H1 (cell line): ENCODE results near the gene C4B. TPM values are rescaled to one million over a fixed set of nuclear protein-coding genes. Genes with fewer than 3 reads are reported as not detected.
A peak's percentile ranks its signal among the peaks of the same experiment; 100 is the strongest.

Experiments used
- CTCF ChIA-PET: fragments of 300-600 bp; sonication (Branson Sonifier 250); formaldehyde crosslinking; loops from one replicate; lab custom pipeline; 2021; ENCODE audit not compliant: partially characterized antibody; lab: Charles Lee
- POLR2A ChIA-PET: fragments of 300-600 bp; sonication (Branson Sonifier 250); formaldehyde crosslinking; loops from one replicate; lab custom pipeline; 2021; ENCODE audit warnings: inconsistent platforms; ENCODE audit not compliant: partially characterized antibody; lab: Charles Lee
- DNase-seq, 2 experiments: peaks; one replicate each; pipeline versions ENCODE4 v3.0.0 to v3.0.0-alpha.2; 2010 to 2022; ENCODE audit warnings: low spot score in 2 of 2, low read depth in 1 of 2, mixed read lengths in 1 of 2
- FAIRE-seq: peaks from 2 replicates; lab custom pipeline; 2011; peaks lifted over from hg19 to GRCh38; lab: Jason Lieb, UNC
- H2AFZ ChIP-seq: 2 replicates; pipeline ENCODE4 v1.8.1; 2012; ENCODE audit warnings: low read length, inconsistent platforms
- H2AK5ac ChIP-seq: 2 replicates; pipeline ENCODE4 v1.6.1; 2013; ENCODE audit warnings: low read depth, low read length
- H2BK120ac ChIP-seq: replicated peaks from 2 replicates; pipeline ENCODE3; 2013; ENCODE audit warnings: low read depth, low read length, inconsistent platforms
- H2BK12ac ChIP-seq: 2 replicates; pipeline ENCODE4 v1.6.1; 2013; ENCODE audit warnings: low read depth, low read length
- H2BK15ac ChIP-seq: 2 replicates; pipeline ENCODE4 v1.6.1; 2013; ENCODE audit warnings: low read length
- H2BK20ac ChIP-seq: 2 replicates; pipeline ENCODE4 v1.6.1; 2013; ENCODE audit warnings: low read length
- H2BK5ac ChIP-seq: 2 replicates; pipeline ENCODE4 v1.6.1; 2013; ENCODE audit warnings: low read depth, low read length
- H3K14ac ChIP-seq: 2 replicates; pipeline ENCODE4 v1.6.1; 2013; ENCODE audit warnings: inconsistent platforms; ENCODE audit not compliant: insufficient read length
- H3K18ac ChIP-seq: 2 replicates; pipeline ENCODE4 v1.6.1; 2013; ENCODE audit warnings: low read length; ENCODE audit errors: extremely low read depth
- H3K23ac ChIP-seq: 2 replicates; pipeline ENCODE4 v1.6.1; 2013; ENCODE audit warnings: inconsistent platforms; ENCODE audit not compliant: insufficient read length
- H3K23me2 ChIP-seq: 2 replicates; pipeline ENCODE4 v1.6.1; 2013; ENCODE audit warnings: low read depth, low read length
- H3K27ac ChIP-seq: 2 replicates; pipeline ENCODE4 v1.6.1; 2011; ENCODE audit warnings: low read depth, low read length, inconsistent platforms
- H3K27me3 ChIP-seq, 4 experiments: replicated peaks in 1 of 4; 1 replicate in 1 of 4; 2 replicates in 3 of 4; pipeline versions ENCODE4 v1.6.1 to v1.8.1; 2011 to 2013; ENCODE audit warnings: low read length in 3 of 4, mild to moderate bottlenecking in 3 of 4, inconsistent platforms in 2 of 4, mixed read lengths in 2 of 4, moderate library complexity in 1 of 4; ENCODE audit not compliant: control insufficient read depth in 3 of 4, insufficient read depth in 3 of 4; ENCODE audit errors: extremely low read depth in 1 of 4
- H3K36me3 ChIP-seq, 4 experiments: 2 replicates each; pipeline versions ENCODE4 v1.6.1 to v1.8.1; 2011 to 2013; ENCODE audit warnings: mild to moderate bottlenecking in 4 of 4, low read length in 3 of 4, moderate library complexity in 2 of 4, control low read depth in 1 of 4, inconsistent platforms in 1 of 4; ENCODE audit not compliant: insufficient read depth in 4 of 4, control insufficient read depth in 2 of 4
- H3K4ac ChIP-seq: replicated peaks from 2 replicates; pipeline ENCODE3; 2013; ENCODE audit warnings: low read length, low read depth, mixed read lengths, inconsistent platforms; ENCODE audit not compliant: insufficient read length
- H3K4me1 ChIP-seq, 4 experiments: replicated peaks in 1 of 4; 1 replicate in 1 of 4; 2 replicates in 3 of 4; pipeline versions ENCODE4 v1.6.1 to v1.8.1; 2011 to 2013; ENCODE audit warnings: low read length in 3 of 4, inconsistent platforms in 2 of 4, mixed read lengths in 1 of 4; ENCODE audit not compliant: insufficient read depth in 4 of 4, control insufficient read depth in 3 of 4
- H3K4me2 ChIP-seq, 2 experiments: 2 replicates each; pipeline versions ENCODE4 v1.6.1 to v1.8.1; 2011 to 2013; ENCODE audit warnings: low read depth in 2 of 2, low read length in 2 of 2, control low read depth in 1 of 2, inconsistent platforms in 1 of 2, mild to moderate bottlenecking in 1 of 2; ENCODE audit not compliant: insufficient read depth in 1 of 2
- H3K4me3 ChIP-seq, 4 experiments: fragments of 200-600, 300-600 bp in 1 of 4; sonication (generic), shearing (Covaris generic), sonication (Bioruptor Twin) in 1 of 4; 2 replicates each; pipeline versions ENCODE4 v1.5.1 to v1.8.1; 2011 to 2016; ENCODE audit warnings: low read length in 4 of 4, low read depth in 3 of 4, control low read depth in 2 of 4, inconsistent platforms in 2 of 4, mild to moderate bottlenecking in 2 of 4, mixed read lengths in 1 of 4, moderate library complexity in 1 of 4; ENCODE audit not compliant: insufficient read depth in 2 of 4; ENCODE audit errors: extremely low read depth in 1 of 4
- H3K56ac ChIP-seq: replicated peaks from 2 replicates; pipeline ENCODE3; 2013; ENCODE audit warnings: low read depth, mild to moderate bottlenecking, mixed read lengths, low read length, inconsistent platforms; ENCODE audit not compliant: insufficient read length
- H3K79me1 ChIP-seq: 2 replicates; pipeline ENCODE4 v1.6.1; 2013; ENCODE audit warnings: low read depth, low read length, control low read depth
- H3K79me2 ChIP-seq, 2 experiments: 2 replicates each; pipeline versions ENCODE4 v1.6.1 to v1.8.1; 2012 to 2013; ENCODE audit warnings: low read length in 2 of 2, mild to moderate bottlenecking in 2 of 2, inconsistent platforms in 1 of 2; ENCODE audit not compliant: insufficient read depth in 2 of 2, control insufficient read depth in 1 of 2
- H3K9ac ChIP-seq, 4 experiments: replicated peaks in 1 of 4; 1 replicate in 1 of 4; 2 replicates in 3 of 4; pipeline versions ENCODE4 v1.6.1 to v1.8.1; 2011 to 2013; ENCODE audit warnings: low read depth in 3 of 4, low read length in 3 of 4, control low read depth in 2 of 4, mild to moderate bottlenecking in 2 of 4, moderate library complexity in 2 of 4, inconsistent platforms in 1 of 4; ENCODE audit errors: extremely low read depth in 1 of 4
- H3K9me3 ChIP-seq, 2 experiments: 2 replicates each; pipeline versions ENCODE4 v1.6.1 to v1.8.1; 2012 to 2013; ENCODE audit warnings: mild to moderate bottlenecking in 2 of 2, moderate library complexity in 2 of 2, control low read depth in 1 of 2, inconsistent platforms in 1 of 2, low read depth in 1 of 2, low read length in 1 of 2, mixed read lengths in 1 of 2; ENCODE audit not compliant: insufficient read depth in 2 of 2
- H4K20me1 ChIP-seq, 2 experiments: replicated peaks in 1 of 2; 2 replicates each; pipeline versions ENCODE3 to v1.8.1; 2011 to 2013; ENCODE audit warnings: inconsistent platforms in 2 of 2, low read length in 2 of 2, mild to moderate bottlenecking in 1 of 2; ENCODE audit not compliant: insufficient read depth in 2 of 2, control insufficient read depth in 1 of 2
- H4K5ac ChIP-seq: 2 replicates; pipeline ENCODE4 v1.6.1; 2013; ENCODE audit warnings: low read length, low read depth, mixed read lengths, inconsistent platforms; ENCODE audit not compliant: insufficient read length
- H4K8ac ChIP-seq: 2 replicates; pipeline ENCODE4 v1.8.0; 2013; ENCODE audit warnings: mild to moderate bottlenecking, moderate library complexity, low read length, inconsistent platforms; ENCODE audit not compliant: insufficient read depth; ENCODE audit errors: extremely low read depth
- H4K91ac ChIP-seq: replicated peaks from 2 replicates; pipeline ENCODE3; 2013; ENCODE audit warnings: low read length, mixed read lengths, inconsistent platforms; ENCODE audit not compliant: insufficient read length
- CTBP2 ChIP-seq: IDR thresholded peaks from 2 replicates; pipeline ENCODE4 v1.7.0; 2011; ENCODE audit warnings: borderline replicate concordance, mild to moderate bottlenecking, moderate library complexity, mixed read lengths, low read length; ENCODE audit not compliant: insufficient read depth, insufficient read length
- WGBS, 2 experiments: shearing (Covaris generic) in 1 of 2; methylation state at CpG; one replicate each; pipeline versions ENCODE4 v1.1.6 to v1.1.7; 2013 to 2015; ENCODE audit warnings: low lambda C conversion rate in 2 of 2, mixed read lengths in 2 of 2, inconsistent platforms in 1 of 2, low coverage in 1 of 2, missing lambda C conversion rate in 1 of 2; ENCODE audit not compliant: insufficient replicate concordance in 2 of 2, insufficient coverage in 1 of 2, insufficient read length in 1 of 2; ENCODE audit errors: extremely low coverage in 1 of 2, missing lambda C conversion rate in 1 of 2; 5-methylcytosine and 5-hydroxymethylcytosine counted together
- polyA plus RNA-seq, 7 experiments: library from polyadenylated mRNA; depleted of rRNA in 3 of 7; stranded (reverse) in 5 of 7; unstranded in 2 of 7; fragments of >200 nt in 5 of 7; fragments of 200-250 nt in 2 of 7; gene quantifications; 1 replicate in 5 of 7; 2 replicates in 1 of 7; 4 replicates in 1 of 7; pipeline versions ENCODE4 v1.2.1 to v1.2.3, GENCODE V29; 2011 to 2013; ENCODE audit warnings: missing spikeins in 2 of 7, mixed read lengths in 2 of 7
- total RNA-seq: library from RNA; stranded (reverse); fragmentation: NEBNext Ultra II Directional; extraction: Animal tissue kit (Norgen Biotek cat#: 25700); gene quantifications from 2 replicates; pipeline ENCODE4 v1.2.1, GENCODE V29; 2021

C4B gene
- total and polyA plus RNA-seq, 2 of the 8 experiments (the other 6 are each of a cell fraction or from before 2014, with no cell fraction given) = 0.74 to 3.5 TPM

DNA sequence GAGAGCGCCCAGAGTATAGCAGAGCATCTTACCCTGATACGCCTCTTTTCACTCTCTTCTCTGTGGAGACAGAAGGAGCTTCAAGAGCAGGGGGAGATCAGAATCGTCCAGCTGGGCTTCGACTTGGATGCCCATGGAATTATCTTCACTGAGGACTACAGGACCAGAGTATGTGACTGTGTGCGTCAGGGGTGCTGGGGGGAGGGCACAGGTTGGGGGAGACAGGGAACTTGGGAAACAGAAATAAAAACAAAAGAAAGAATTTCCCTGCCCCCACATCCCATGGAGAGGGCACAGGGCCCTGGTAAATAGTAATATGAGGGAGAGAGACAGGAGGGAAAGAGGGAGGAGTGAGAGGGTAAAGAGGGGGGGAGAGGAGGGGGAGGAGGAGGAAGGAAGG is 35.8 kb upstream of the C4B start:
- Histone ChIP-seq H2AK5ac (no peak overlapping the region), H3K27me3 (no peaks in the 10 kb centered on the region), H3K14ac (peak overlapping the region; percentile 77), H3K4me3 (no peak overlapping the region), H3K9ac (no peak overlapping the region), H3K56ac (no peak overlapping the region), H3K4me2 (no peak overlapping the region), H2AFZ (no peak overlapping the region), H3K79me1 (no peaks in the 10 kb centered on the region), H3K79me2 (0 out of 4 replicates have a peak, but pooled peaks cover 0 to under 1% of the 10 kb centered on the region in 2 experiments), H3K27ac (no peak overlapping the region), H4K8ac (no peak overlapping the region), H2BK120ac (no peak overlapping the region), H3K9me3 (peaks cover 0 to 5% of the 10 kb centered on the region in 2 experiments; a peak in 1 of 4 replicates), H4K20me1 (no peaks in the 10 kb centered on the region), H3K4ac (no peak overlapping the region), H3K23ac (no peak overlapping the region), H2BK20ac (no peak overlapping the region), H3K4me1 (no peaks in the 10 kb centered on the region), H4K91ac (no peak overlapping the region), H2BK15ac (no peak overlapping the region), H2BK12ac (no peak overlapping the region), H4K5ac (no peak overlapping the region), H3K23me2 (no peaks in the 10 kb centered on the region), H3K18ac (no peak overlapping the region), H2BK5ac (no peak overlapping the region), H3K36me3 (peaks cover 0 to 3% (median 1%) of the 10 kb centered on the region in 4 experiments; a peak in 3 of 8 replicates)
- DNase-seq (no peak), FAIRE-seq (no peak)
- CTCF ChIA-PET = interaction anchor here (1.1 to 1.8 kb wide), 2 partner anchors 69 to 140 kb away, joined by 3 to 9 read pairs; no protein-coding TSS in a partner anchor
- POLR2A ChIA-PET = interaction anchor here (1.0 to 1.2 kb wide), 2 partner anchors 17 to 26 kb away, joined by 3 read pairs; no protein-coding TSS in a partner anchor
- WGBS, 2 experiments = 82% methylated on average over 5 of the region's 5 CpGs; no CpG with 5 or more reads in 1 of the 2 experiments
- TF ChIP-seq CTBP2 = no peak
